CD4-positive, alpha-beta T cell treated with Interferon alpha-2 for 1 hour (primary cell): ENCODE results near the gene GNG11.
"Not testable (repeated sequence)": the region's sequence is repeated elsewhere in the genome, so short reads cannot be mapped to it uniquely, and the experiment has no call there.

Experiments
- DNase-seq, 2 donors: peaks; one replicate each; pipeline ENCODE4 v3.0.0-alpha.2; 2020 to 2022

Gene GNG11

GRCh38 chr7:93913197-93913596 lies 8.3 kb upstream of the GNG11 start:
- no peak for DNase-seq

- no peak for DNase-seq
Observed at GRCh38 chr7:93914581-93915066, 6.9 kb upstream of the GNG11 start.

GRCh38 chr7:93915206-93915842 lies 6.2 kb upstream of the GNG11 start:
- DNase-seq = not testable (repeated sequence)

- not testable (repeated sequence) for DNase-seq
Observed at GRCh38 chr7:93915888-93916287, 5.6 kb upstream of the GNG11 start.

GRCh38 chr7:93916315-93916714 lies 5.2 kb upstream of the GNG11 start:
- DNase-seq = not testable (repeated sequence)

- no peak for DNase-seq
Observed at GRCh38 chr7:93920496-93921182, 896 bp upstream of the GNG11 start.

GRCh38 chr7:93921186-93921585 lies 349 bp upstream of the GNG11 start:
- DNase-seq = no peak

GRCh38 chr7:93923296-93923695 lies 1.8 kb downstream of the GNG11 start:
- no peak for DNase-seq

GRCh38 chr7:93923942-93924341 lies 2.4 kb downstream of the GNG11 start:
- no peak for DNase-seq

- no peak for DNase-seq
Observed at GRCh38 chr7:93926800-93927199, 5.3 kb downstream of the GNG11 start.

- no peak for DNase-seq
Observed at GRCh38 chr7:93927585-93927984, 6.0 kb downstream of the GNG11 start.

GRCh38 chr7:93931655-93932054 lies 10.1 kb downstream of the GNG11 start:
- no peak for DNase-seq

GRCh38 chr7:93933156-93933555 lies 11.6 kb downstream of the GNG11 start:
- DNase-seq = no peak

- no peak for DNase-seq
Observed at GRCh38 chr7:93935102-93935501, 13.6 kb downstream of the GNG11 start.

- no peak for DNase-seq
Observed at GRCh38 chr7:93937818-93938217, 16.3 kb downstream of the GNG11 start.

GRCh38 chr7:93938293-93938692 lies 16.8 kb downstream of the GNG11 start:
- DNase-seq = no peak

- no peak for DNase-seq
Observed at GRCh38 chr7:93941945-93942344, 20.4 kb downstream of the GNG11 start.

GRCh38 chr7:93943816-93944540 lies 22.4 kb downstream of the GNG11 start:
- no peak for DNase-seq

GRCh38 chr7:93944673-93945072 lies 23.1 kb downstream of the GNG11 start:
- no peak for DNase-seq

- no peak for DNase-seq
Observed at GRCh38 chr7:93945083-93945482, 23.5 kb downstream of the GNG11 start.

- no peak for DNase-seq
Observed at GRCh38 chr7:93945756-93946535, 24.4 kb downstream of the GNG11 start.

GRCh38 chr7:93948106-93948505 lies 26.6 kb downstream of the GNG11 start:
- DNase-seq = no peak

- DNase-seq = no peak
Observed at GRCh38 chr7:93948873-93949272, 27.3 kb downstream of the GNG11 start.
